Astrocyte (in vitro differentiated cells and primary cell): ENCODE data around the gene ZNF554.

Source experiments
- EZH2 ChIP-seq: IDR thresholded peaks from 2 replicates; pipeline ENCODE4 v1.6.1; 2012; ENCODE audit warnings: mild to moderate bottlenecking, low read length, inconsistent platforms; ENCODE audit not compliant: insufficient read depth
- TF ChIP-seq, protein P1 (sequence below): IDR thresholded peaks from 2 replicates; pipeline ENCODE4 v1.5.1; 2011; ENCODE audit warnings: low read depth, mild to moderate bottlenecking, inconsistent platforms, low read length, moderate library complexity; ENCODE audit not compliant: insufficient read depth

- TF ChIP-seq, protein P1, sequence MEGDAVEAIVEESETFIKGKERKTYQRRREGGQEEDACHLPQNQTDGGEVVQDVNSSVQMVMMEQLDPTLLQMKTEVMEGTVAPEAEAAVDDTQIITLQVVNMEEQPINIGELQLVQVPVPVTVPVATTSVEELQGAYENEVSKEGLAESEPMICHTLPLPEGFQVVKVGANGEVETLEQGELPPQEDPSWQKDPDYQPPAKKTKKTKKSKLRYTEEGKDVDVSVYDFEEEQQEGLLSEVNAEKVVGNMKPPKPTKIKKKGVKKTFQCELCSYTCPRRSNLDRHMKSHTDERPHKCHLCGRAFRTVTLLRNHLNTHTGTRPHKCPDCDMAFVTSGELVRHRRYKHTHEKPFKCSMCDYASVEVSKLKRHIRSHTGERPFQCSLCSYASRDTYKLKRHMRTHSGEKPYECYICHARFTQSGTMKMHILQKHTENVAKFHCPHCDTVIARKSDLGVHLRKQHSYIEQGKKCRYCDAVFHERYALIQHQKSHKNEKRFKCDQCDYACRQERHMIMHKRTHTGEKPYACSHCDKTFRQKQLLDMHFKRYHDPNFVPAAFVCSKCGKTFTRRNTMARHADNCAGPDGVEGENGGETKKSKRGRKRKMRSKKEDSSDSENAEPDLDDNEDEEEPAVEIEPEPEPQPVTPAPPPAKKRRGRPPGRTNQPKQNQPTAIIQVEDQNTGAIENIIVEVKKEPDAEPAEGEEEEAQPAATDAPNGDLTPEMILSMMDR: no peak
- TF ChIP-seq EZH2: no peak
These were observed 12.8 kb upstream of the ZNF554 start for GRCh38 chr19:2806736-2807378.
